Measurements from ENCODE around the gene CALN1. TPM values are rescaled to one million over a fixed set of nuclear protein-coding genes. Genes with fewer than 3 reads are reported as not detected.

Gene CALN1
- total RNA-seq, 1 experiment from 2014 or later, result not detected

- no peaks in the 10 kb centered on the region for H3K27me3 Mint-ChIP-seq (ENCODE audit: insufficient read depth, unreplicated experiment)
- H3K27ac Mint-ChIP-seq (ENCODE audit: unreplicated experiment), result no peak overlapping the region
- H3K4me3 Mint-ChIP-seq (ENCODE audit: unreplicated experiment), result no peak overlapping the region
Measured at GRCh38 chr7:72152161-72153131, 259.7 kb downstream of the CALN1 start.

DNA sequence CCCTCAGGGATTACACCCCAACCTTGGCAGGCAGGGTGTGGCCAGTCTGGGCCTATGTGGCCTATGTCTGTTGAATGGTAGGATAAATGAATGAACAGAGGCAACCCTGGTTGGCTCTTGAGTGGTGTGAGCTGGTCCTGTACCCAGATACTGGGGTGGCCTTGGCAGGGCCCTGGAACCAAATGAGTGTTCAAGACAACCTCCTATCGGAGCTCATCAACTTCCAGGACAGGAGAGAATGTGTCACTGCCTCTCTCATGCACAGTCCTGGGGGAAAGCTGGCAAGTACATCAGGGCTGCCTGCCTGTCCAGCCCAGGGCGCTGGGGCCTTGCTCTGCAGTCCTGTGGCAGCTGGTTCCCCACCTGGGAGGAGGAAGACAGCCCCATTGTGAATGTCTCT is 271.6 kb downstream of the CALN1 start:
- peaks cover 46% of the 10 kb centered on the region for H3K9me3 Mint-ChIP-seq (ENCODE audit: unreplicated experiment)
- H3K4me1 Mint-ChIP-seq (ENCODE audit: low read depth, unreplicated experiment), result no peaks in the 10 kb centered on the region
- TF ChIP-seq, protein P1, sequence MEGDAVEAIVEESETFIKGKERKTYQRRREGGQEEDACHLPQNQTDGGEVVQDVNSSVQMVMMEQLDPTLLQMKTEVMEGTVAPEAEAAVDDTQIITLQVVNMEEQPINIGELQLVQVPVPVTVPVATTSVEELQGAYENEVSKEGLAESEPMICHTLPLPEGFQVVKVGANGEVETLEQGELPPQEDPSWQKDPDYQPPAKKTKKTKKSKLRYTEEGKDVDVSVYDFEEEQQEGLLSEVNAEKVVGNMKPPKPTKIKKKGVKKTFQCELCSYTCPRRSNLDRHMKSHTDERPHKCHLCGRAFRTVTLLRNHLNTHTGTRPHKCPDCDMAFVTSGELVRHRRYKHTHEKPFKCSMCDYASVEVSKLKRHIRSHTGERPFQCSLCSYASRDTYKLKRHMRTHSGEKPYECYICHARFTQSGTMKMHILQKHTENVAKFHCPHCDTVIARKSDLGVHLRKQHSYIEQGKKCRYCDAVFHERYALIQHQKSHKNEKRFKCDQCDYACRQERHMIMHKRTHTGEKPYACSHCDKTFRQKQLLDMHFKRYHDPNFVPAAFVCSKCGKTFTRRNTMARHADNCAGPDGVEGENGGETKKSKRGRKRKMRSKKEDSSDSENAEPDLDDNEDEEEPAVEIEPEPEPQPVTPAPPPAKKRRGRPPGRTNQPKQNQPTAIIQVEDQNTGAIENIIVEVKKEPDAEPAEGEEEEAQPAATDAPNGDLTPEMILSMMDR (IDR thresholded peaks at IDR 0.05; ENCODE audit: insufficient read depth in 1 of 2, low read depth in 1 of 2, low read length in 1 of 2, severe bottlenecking in 1 of 2, unreplicated experiment in 1 of 2), result no peak
- H3K27me3 Mint-ChIP-seq (ENCODE audit: insufficient read depth, unreplicated experiment), result no peaks in the 10 kb centered on the region
- Histone ChIP-seq H3K4me3 (ENCODE audit: low read depth, low read length) (no peak overlapping the region), H3K4me1 (no peaks in the 10 kb centered on the region), H3K36me3 (ENCODE audit: control insufficient read depth, insufficient read depth, low read length) (no peaks in the 10 kb centered on the region), H3K27me3 (replicated peaks; ENCODE audit: control insufficient read depth, insufficient read depth, low read length) (no peaks in the 10 kb centered on the region), H3K9me3 (peaks cover 5% of the 10 kb centered on the region; the same call in 1 of the 2 replicates)
- DNase-seq, result no peak
- H3K36me3 Mint-ChIP-seq (ENCODE audit: insufficient read depth, unreplicated experiment), result no peaks in the 10 kb centered on the region
- ChIA-PET POLR2A (no interaction called here), CTCF (no interaction called here)
- H3K4me3 Mint-ChIP-seq (ENCODE audit: unreplicated experiment), result no peak overlapping the region
- BruUV-seq (replicated peaks), result no TSS peak
- intact Hi-C loops (cut with micrococcal nuclease; ENCODE audit: unreplicated experiment), result no loop called here
- no peak overlapping the region for H3K27ac Mint-ChIP-seq (ENCODE audit: unreplicated experiment)

More at GRCh38 chr7:72152161-72153131, 259.7 kb downstream of the CALN1 start:
- no peak overlapping the region for H3K4me3 ChIP-seq (ENCODE audit: low read depth, low read length)
- no peaks in the 10 kb centered on the region for H3K36me3 ChIP-seq (ENCODE audit: control insufficient read depth, insufficient read depth, low read length)
- H3K4me1 ChIP-seq, result no peaks in the 10 kb centered on the region
- TF ChIP-seq, protein P1 (IDR thresholded peaks at IDR 0.05; ENCODE audit: insufficient read depth in 1 of 2, low read depth in 1 of 2, low read length in 1 of 2, severe bottlenecking in 1 of 2, unreplicated experiment in 1 of 2), result no peak
- no peaks in the 10 kb centered on the region for H3K36me3 Mint-ChIP-seq (ENCODE audit: insufficient read depth, unreplicated experiment)
- no peaks in the 10 kb centered on the region for H3K4me1 Mint-ChIP-seq (ENCODE audit: low read depth, unreplicated experiment)
- peaks cover 20% of the 10 kb centered on the region for H3K9me3 Mint-ChIP-seq (ENCODE audit: unreplicated experiment)
- no peaks in the 10 kb centered on the region for H3K9me3 ChIP-seq
- H3K27me3 ChIP-seq (replicated peaks; ENCODE audit: control insufficient read depth, insufficient read depth, low read length), result no peaks in the 10 kb centered on the region
- no TSS peak for BruUV-seq (replicated peaks)
- DNase-seq, result no peak
- intact Hi-C loops (cut with micrococcal nuclease; ENCODE audit: unreplicated experiment), result no loop called here
- ChIA-PET POLR2A (no interaction called here), CTCF (no interaction called here)

- BruUV-seq (replicated peaks), result no TSS peak
- H3K27me3 ChIP-seq (replicated peaks; ENCODE audit: control insufficient read depth, insufficient read depth, low read length), result no peaks in the 10 kb centered on the region
- ChIA-PET CTCF (no interaction called here), POLR2A (no interaction called here)
- peaks cover 35% of the 10 kb centered on the region for H3K9me3 Mint-ChIP-seq (ENCODE audit: unreplicated experiment)
- no peaks in the 10 kb centered on the region for H3K4me1 ChIP-seq
- no peak for DNase-seq
- no peak overlapping the region for H3K27ac Mint-ChIP-seq (ENCODE audit: unreplicated experiment)
- intact Hi-C loops (cut with micrococcal nuclease; ENCODE audit: unreplicated experiment), result no loop called here
- no peaks in the 10 kb centered on the region for H3K27me3 Mint-ChIP-seq (ENCODE audit: insufficient read depth, unreplicated experiment)
- H3K4me1 Mint-ChIP-seq (ENCODE audit: low read depth, unreplicated experiment), result no peaks in the 10 kb centered on the region
- H3K4me3 ChIP-seq (ENCODE audit: low read depth, low read length), result no peak overlapping the region
- H3K9me3 ChIP-seq, result no peaks in the 10 kb centered on the region
- TF ChIP-seq, protein P1 (IDR thresholded peaks at IDR 0.05; ENCODE audit: insufficient read depth in 1 of 2, low read depth in 1 of 2, low read length in 1 of 2, severe bottlenecking in 1 of 2, unreplicated experiment in 1 of 2), result no peak
- no peak overlapping the region for H3K4me3 Mint-ChIP-seq (ENCODE audit: unreplicated experiment)
- H3K36me3 ChIP-seq (ENCODE audit: control insufficient read depth, insufficient read depth, low read length), result no peaks in the 10 kb centered on the region
- H3K36me3 Mint-ChIP-seq (ENCODE audit: insufficient read depth, unreplicated experiment), result no peaks in the 10 kb centered on the region
Measured at GRCh38 chr7:72127136-72127535, 285.0 kb downstream of the CALN1 start.

All from Caco-2 (cell line).